Subcutaneous abdominal adipose tissue (tissue), 5 donors: ENCODE results near the gene TARP.

Experiments
- H3K27ac ChIP-seq: one replicate; pipeline ENCODE4 v1.7.0; 2013; ENCODE audit warnings: low read depth, mild to moderate bottlenecking, inconsistent platforms, low read length, moderate library complexity
- H3K27me3 ChIP-seq, 5 donors: one replicate each; pipeline ENCODE4 v1.7.0; 2013; ENCODE audit warnings: low read length in 5 of 5, inconsistent platforms in 1 of 5; ENCODE audit not compliant: control insufficient read depth in 5 of 5, insufficient read depth in 4 of 5
- H3K36me3 ChIP-seq, 5 donors: one replicate each; pipeline ENCODE4 v1.7.0; 2013; ENCODE audit warnings: low read length in 5 of 5; ENCODE audit not compliant: control insufficient read depth in 5 of 5, insufficient read depth in 5 of 5
- H3K4me1 ChIP-seq, 5 donors: one replicate each; pipeline ENCODE4 v1.7.0; 2013; ENCODE audit warnings: low read length in 5 of 5, mild to moderate bottlenecking in 3 of 5, moderate library complexity in 1 of 5; ENCODE audit not compliant: control insufficient read depth in 5 of 5, insufficient read depth in 5 of 5
- H3K4me3 ChIP-seq, 5 donors: one replicate each; pipeline ENCODE4 v1.7.0; 2013; ENCODE audit warnings: low read length in 5 of 5, low read depth in 1 of 5
- H3K9ac ChIP-seq, 5 donors: one replicate each; pipeline ENCODE4 v1.7.0; 2013; ENCODE audit warnings: low read length in 5 of 5, mild to moderate bottlenecking in 4 of 5, moderate library complexity in 3 of 5
- H3K9me3 ChIP-seq, 5 donors: one replicate each; pipeline ENCODE4 v1.7.0; 2013; ENCODE audit warnings: low read length in 5 of 5; ENCODE audit not compliant: control insufficient read depth in 5 of 5
- donor health status: healthy.
- donor health status: healthy.
- donor health status: healthy.
- donor health status: healthy.
- donor health status: healthy.

The TARP gene

GRCh38 chr7:38303866-38304265, 30.4 kb upstream of the TARP start:
- Histone ChIP-seq H3K27me3 (no peaks in the 10 kb centered on the region), H3K27ac (no peak overlapping the region), H3K4me1 (peaks cover 0 to 8% (median 0%) of the 10 kb centered on the region in 5 donors), H3K4me3 (no peak overlapping the region), H3K36me3 (no peaks in the 10 kb centered on the region), H3K9ac (no peak overlapping the region), H3K9me3 (peaks cover 0 to 3% (median 0%) of the 10 kb centered on the region in 5 donors)

GRCh38 chr7:38300175-38300574, 26.7 kb upstream of the TARP start:
- Histone ChIP-seq H3K9ac (no peak overlapping the region), H3K4me1 (no peaks in the 10 kb centered on the region), H3K27me3 (no peaks in the 10 kb centered on the region), H3K36me3 (no peaks in the 10 kb centered on the region), H3K4me3 (no peak overlapping the region), H3K9me3 (no peaks in the 10 kb centered on the region), H3K27ac (no peak overlapping the region)

GRCh38 chr7:38299275-38299931, 26.0 kb upstream of the TARP start:
- no peaks in the 10 kb centered on the region for H3K9me3 ChIP-seq
- no peak overlapping the region for H3K9ac ChIP-seq
- H3K27ac ChIP-seq: no peak overlapping the region
- H3K36me3 ChIP-seq: no peaks in the 10 kb centered on the region
- H3K27me3 ChIP-seq: no peaks in the 10 kb centered on the region
- no peaks in the 10 kb centered on the region for H3K4me1 ChIP-seq
- no peak overlapping the region for H3K4me3 ChIP-seq

GRCh38 chr7:38296059-38296857, 22.8 kb upstream of the TARP start:
- no peaks in the 10 kb centered on the region for H3K4me1 ChIP-seq
- no peaks in the 10 kb centered on the region for H3K9me3 ChIP-seq
- no peak overlapping the region for H3K9ac ChIP-seq
- no peak overlapping the region for H3K27ac ChIP-seq
- no peaks in the 10 kb centered on the region for H3K36me3 ChIP-seq
- H3K27me3 ChIP-seq: peaks cover 0 to under 1% (median 0%) of the 10 kb centered on the region in 5 donors
- H3K4me3 ChIP-seq: no peak overlapping the region

GRCh38 chr7:38294926-38295325, 21.5 kb upstream of the TARP start:
- no peak overlapping the region for H3K27ac ChIP-seq
- H3K4me1 ChIP-seq: no peaks in the 10 kb centered on the region
- peaks cover 0 to 3% (median 0%) of the 10 kb centered on the region in 5 donors for H3K27me3 ChIP-seq
- H3K4me3 ChIP-seq: no peak overlapping the region
- no peaks in the 10 kb centered on the region for H3K36me3 ChIP-seq
- no peak overlapping the region for H3K9ac ChIP-seq
- H3K9me3 ChIP-seq: no peaks in the 10 kb centered on the region

- Histone ChIP-seq H3K36me3 (no peaks in the 10 kb centered on the region), H3K27ac (no peak overlapping the region), H3K4me3 (no peak overlapping the region), H3K4me1 (no peaks in the 10 kb centered on the region), H3K27me3 (peaks cover 0 to 3% (median 0%) of the 10 kb centered on the region in 5 donors), H3K9me3 (no peaks in the 10 kb centered on the region), H3K9ac (no peak overlapping the region)
Measured at GRCh38 chr7:38292442-38292841, 19.0 kb upstream of the TARP start.

- Histone ChIP-seq H3K9ac (no peak overlapping the region), H3K27me3 (peaks cover 0 to 3% (median 0%) of the 10 kb centered on the region in 5 donors), H3K4me1 (no peaks in the 10 kb centered on the region), H3K9me3 (no peaks in the 10 kb centered on the region), H3K4me3 (no peak overlapping the region), H3K27ac (no peak overlapping the region), H3K36me3 (no peaks in the 10 kb centered on the region)
Measured at GRCh38 chr7:38291650-38292049, 18.2 kb upstream of the TARP start.

- no peak overlapping the region for H3K9ac ChIP-seq
Measured at GRCh38 chr7:38291117-38291647, 17.7 kb upstream of the TARP start.

GRCh38 chr7:38284553-38284952, 11.1 kb upstream of the TARP start:
- Histone ChIP-seq H3K4me3 (no peak overlapping the region), H3K4me1 (peaks cover 0 to 27% (median 0%) of the 10 kb centered on the region in 5 donors), H3K9ac (no peak overlapping the region), H3K27me3 (no peaks in the 10 kb centered on the region), H3K27ac (no peak overlapping the region), H3K36me3 (no peaks in the 10 kb centered on the region), H3K9me3 (no peaks in the 10 kb centered on the region)

More at GRCh38 chr7:38291117-38291647, 17.7 kb upstream of the TARP start:
- H3K36me3 ChIP-seq: no peaks in the 10 kb centered on the region
- no peak overlapping the region for H3K4me3 ChIP-seq
- H3K27ac ChIP-seq: no peak overlapping the region
- no peaks in the 10 kb centered on the region for H3K4me1 ChIP-seq
- H3K27me3 ChIP-seq: peaks cover 0 to 3% (median 0%) of the 10 kb centered on the region in 5 donors
- no peaks in the 10 kb centered on the region for H3K9me3 ChIP-seq

GRCh38 chr7:38283809-38284208, 10.4 kb upstream of the TARP start:
- H3K4me1 ChIP-seq: peaks cover 0 to 27% (median 0%) of the 10 kb centered on the region in 5 donors
- no peaks in the 10 kb centered on the region for H3K27me3 ChIP-seq
- H3K27ac ChIP-seq: no peak overlapping the region
- no peak overlapping the region for H3K9ac ChIP-seq
- H3K36me3 ChIP-seq: no peaks in the 10 kb centered on the region
- H3K9me3 ChIP-seq: no peaks in the 10 kb centered on the region
- no peak overlapping the region for H3K4me3 ChIP-seq
